Natural killer cell treated with Interleukin-12 subunit alpha and Interleukin-12 subunit beta and Interleukin-15 and Interleukin-18, amount 100 ng/mL, for 72 hours (primary cell): ENCODE results near the gene BDP1. TPM values are rescaled to one million over a fixed set of nuclear protein-coding genes. Genes with fewer than 3 reads are reported as not detected.
"Not testable (repeated sequence)": the region's sequence is repeated elsewhere in the genome, so short reads cannot be mapped to it uniquely, and the experiment has no call there.

Experiments
- ATAC-seq, 2 donors: fragments of 150-1000 bp; cut with Tn5 transposase in 1 of 2; sonication (Bioruptor Pico), chemical (Tn5 transposase) in 1 of 2; 2 replicates each; pipeline ENCODE4 v1.10.0; 2021
- DNase-seq: peaks from one replicate; pipeline ENCODE4 v3.0.0; 2022; ENCODE audit warnings: low spot score
- H3K27ac Mint-ChIP-seq, 2 donors: 1 replicate in 1 of 2; 2 replicates in 1 of 2; pipeline ENCODE4 v1.8.0; 2022; ENCODE audit warnings: mixed read lengths in 2 of 2, mild to moderate bottlenecking in 1 of 2, moderate library complexity in 1 of 2
- H3K27me3 Mint-ChIP-seq, 2 donors: 1 replicate in 1 of 2; 2 replicates in 1 of 2; pipeline ENCODE4 v1.8.0; 2022; ENCODE audit warnings: mixed read lengths in 2 of 2
- H3K36me3 Mint-ChIP-seq: one replicate; pipeline ENCODE4 v1.8.0; 2022; ENCODE audit warnings: mixed read lengths
- H3K4me1 Mint-ChIP-seq, 2 donors: 1 replicate in 1 of 2; 2 replicates in 1 of 2; pipeline ENCODE4 v1.8.0; 2022; ENCODE audit warnings: low read depth in 2 of 2, mixed read lengths in 2 of 2, mild to moderate bottlenecking in 1 of 2
- H3K4me3 Mint-ChIP-seq: one replicate; pipeline ENCODE4 v1.8.0; 2022; ENCODE audit warnings: mixed read lengths
- H3K9me3 Mint-ChIP-seq: 2 replicates; pipeline ENCODE4 v1.8.0; 2022; ENCODE audit warnings: mixed read lengths
- total RNA-seq, 2 donors: library from RNA; stranded (reverse); gene quantifications; one replicate each; pipeline ENCODE4 v1.2.3, GENCODE V29; 2022

Gene BDP1
- total RNA-seq, 2 donors from 2014 or later: 32.1 to 52.4 TPM

- ATAC-seq (no peak), DNase-seq (no peak)
- Mint-ChIP-seq H3K4me1 (peaks cover 3 to 6% of the 10 kb centered on the region in 2 donors), H3K27ac (no peak overlapping the region), H3K4me3 (no peak overlapping the region), H3K36me3 (peaks cover 36% of the 10 kb centered on the region), H3K9me3 (no peaks in the 10 kb centered on the region), H3K27me3 (no peaks in the 10 kb centered on the region)
Measured at GRCh38 chr5:71492817-71493615, 37.6 kb downstream of the BDP1 start.

DNA sequence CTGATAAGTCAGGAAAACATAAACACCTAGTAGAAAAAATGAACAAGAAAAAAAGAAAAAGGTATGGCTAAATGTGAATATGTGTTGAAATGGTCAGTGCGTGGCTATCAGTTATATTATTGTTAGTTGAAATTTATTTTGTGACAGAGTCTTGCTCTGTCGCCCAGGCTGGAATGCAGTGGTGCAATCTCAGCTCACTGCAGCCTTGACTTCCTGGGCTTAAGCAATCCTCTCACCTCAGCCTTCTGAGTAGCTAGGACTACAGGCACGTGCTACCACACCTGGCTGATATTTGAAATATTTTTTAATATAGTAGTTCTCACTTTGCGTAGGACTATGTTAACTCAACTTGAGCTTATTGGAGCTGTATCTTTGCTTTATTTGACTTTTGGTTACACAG, 38.8 kb downstream of the BDP1 start:
- H3K27ac Mint-ChIP-seq, H3K4me1 Mint-ChIP-seq, H3K4me3 Mint-ChIP-seq, DNase-seq, ATAC-seq, H3K9me3 Mint-ChIP-seq, H3K27me3 Mint-ChIP-seq: not testable (repeated sequence)
- peaks cover 34% of the 10 kb centered on the region for H3K36me3 Mint-ChIP-seq

DNA sequence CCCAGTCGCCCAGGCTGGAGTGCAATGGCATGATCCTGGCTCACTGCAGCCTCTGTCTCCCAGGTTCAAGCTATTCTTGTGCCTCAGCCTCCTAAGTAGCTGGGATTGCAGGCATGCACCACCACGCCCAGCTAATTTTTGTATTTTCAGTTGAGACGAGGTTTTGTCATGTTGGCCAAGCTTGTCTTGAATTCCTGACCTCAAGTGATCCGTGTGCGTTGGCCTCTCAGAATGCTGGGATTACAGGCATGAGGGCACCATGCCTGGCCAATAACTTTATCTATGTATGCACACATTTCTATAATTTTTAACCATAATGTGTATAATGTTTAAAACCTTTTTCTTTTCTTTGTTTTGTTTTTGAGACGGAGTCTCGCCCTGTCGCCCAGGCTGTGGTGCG, 43.3 kb downstream of the BDP1 start:
- H3K4me3 Mint-ChIP-seq, H3K4me1 Mint-ChIP-seq, H3K9me3 Mint-ChIP-seq, H3K27me3 Mint-ChIP-seq, ATAC-seq, H3K27ac Mint-ChIP-seq, DNase-seq: not testable (repeated sequence)
- peaks cover 12% of the 10 kb centered on the region for H3K36me3 Mint-ChIP-seq

- no peak overlapping the region for H3K4me3 Mint-ChIP-seq
- peaks cover 12% of the 10 kb centered on the region for H3K36me3 Mint-ChIP-seq
- H3K9me3 Mint-ChIP-seq: no peaks in the 10 kb centered on the region
- H3K4me1 Mint-ChIP-seq: no peaks in the 10 kb centered on the region
- H3K27me3 Mint-ChIP-seq: no peaks in the 10 kb centered on the region
- H3K27ac Mint-ChIP-seq: no peak overlapping the region
- no peak for ATAC-seq
- DNase-seq: no peak
Measured at GRCh38 chr5:71503536-71503935, 48.1 kb downstream of the BDP1 start.

DNA sequence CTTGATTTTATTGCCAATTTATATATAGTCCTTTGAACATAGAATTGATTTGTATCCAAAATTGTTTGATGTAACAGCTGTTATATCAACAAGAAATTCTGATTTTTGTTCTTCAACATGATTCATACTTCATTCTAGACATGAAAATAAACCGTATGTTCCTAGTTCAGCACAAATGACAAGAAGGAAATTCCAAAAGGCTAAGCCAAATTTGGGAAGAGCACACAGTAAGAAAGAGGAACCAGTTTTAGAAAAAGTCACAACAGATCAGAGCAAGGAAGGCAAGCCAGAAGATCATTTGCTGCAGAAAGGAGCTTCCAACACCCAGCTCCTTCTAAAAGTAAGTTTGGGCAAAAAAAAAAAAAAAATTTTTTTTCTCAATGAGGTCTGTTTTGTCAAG, 66.7 kb downstream of the BDP1 start:
- Mint-ChIP-seq H3K36me3 (peaks cover 28% of the 10 kb centered on the region), H3K4me1 (no peaks in the 10 kb centered on the region), H3K9me3 (no peaks in the 10 kb centered on the region), H3K4me3 (no peak overlapping the region), H3K27me3 (no peaks in the 10 kb centered on the region), H3K27ac (no peak overlapping the region)
- DNase-seq (no peak), ATAC-seq (no peak)

DNA sequence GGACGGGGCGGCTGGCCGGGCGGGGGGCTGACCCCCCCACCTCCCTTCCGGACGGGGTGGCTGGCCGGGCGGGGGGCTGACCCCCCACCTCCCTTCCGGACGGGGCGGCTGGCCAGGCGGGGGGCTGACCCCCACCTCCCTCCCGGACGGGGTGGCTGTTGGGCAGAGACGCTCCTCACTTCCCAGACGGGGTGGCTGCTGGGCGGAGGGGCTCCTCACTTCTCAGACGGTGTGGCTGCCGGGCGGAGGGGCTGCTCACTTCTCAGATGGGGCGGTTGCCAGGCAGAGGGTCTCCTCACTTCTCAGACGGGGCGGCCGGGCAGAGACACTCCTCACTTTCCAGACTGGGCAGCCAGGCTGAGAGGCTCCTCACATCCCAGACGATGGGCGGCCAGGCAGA, 70.2 kb downstream of the BDP1 start:
- not testable (repeated sequence) for H3K4me1 Mint-ChIP-seq, H3K27ac Mint-ChIP-seq

GRCh38 chr5:71528206-71528605, 72.8 kb downstream of the BDP1 start:
- H3K27ac Mint-ChIP-seq: no peak overlapping the region
- peaks cover 17% of the 10 kb centered on the region for H3K36me3 Mint-ChIP-seq
- H3K27me3 Mint-ChIP-seq: no peaks in the 10 kb centered on the region

More for the DNA sequence above, 70.2 kb downstream of the BDP1 start:
- not testable (repeated sequence) for DNase-seq, H3K4me3 Mint-ChIP-seq, H3K9me3 Mint-ChIP-seq, H3K27me3 Mint-ChIP-seq, ATAC-seq
- H3K36me3 Mint-ChIP-seq: peaks cover 21% of the 10 kb centered on the region

GRCh38 chr5:71529682-71530081, 74.2 kb downstream of the BDP1 start:
- H3K36me3 Mint-ChIP-seq: peaks cover 15% of the 10 kb centered on the region
- no peaks in the 10 kb centered on the region for H3K9me3 Mint-ChIP-seq
- peaks cover 12 to 17% of the 10 kb centered on the region in 2 donors for H3K4me1 Mint-ChIP-seq
- DNase-seq: no peak
- no peaks in the 10 kb centered on the region for H3K27me3 Mint-ChIP-seq
- H3K4me3 Mint-ChIP-seq: no peak overlapping the region
- ATAC-seq: no peak
- H3K27ac Mint-ChIP-seq: no peak overlapping the region

More at GRCh38 chr5:71528206-71528605, 72.8 kb downstream of the BDP1 start:
- Mint-ChIP-seq H3K4me1 (peaks cover 3 to 4% of the 10 kb centered on the region in 2 donors), H3K4me3 (no peak overlapping the region), H3K9me3 (no peaks in the 10 kb centered on the region)
- no peak for ATAC-seq
- DNase-seq: no peak

DNA sequence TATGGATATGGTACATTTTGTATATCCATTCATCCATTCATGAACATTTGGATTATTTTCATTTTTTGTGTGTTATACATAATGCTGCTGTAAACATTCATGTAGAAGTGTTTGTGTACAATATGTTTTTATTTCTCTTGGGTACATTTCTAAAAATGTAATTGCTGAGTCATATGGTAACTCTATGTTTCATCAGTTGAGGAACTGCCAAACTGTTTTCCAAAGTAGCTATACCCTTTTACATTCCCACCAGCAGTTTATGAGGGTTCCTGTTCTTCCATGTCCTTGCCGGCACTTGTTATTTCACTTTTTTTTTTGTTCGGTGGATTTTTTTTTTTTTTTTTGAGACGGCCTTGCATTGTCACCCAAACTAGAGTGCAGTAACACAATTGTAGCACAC, 77.7 kb downstream of the BDP1 start:
- Mint-ChIP-seq H3K4me1 (peaks cover 12 to 24% of the 10 kb centered on the region in 2 donors), H3K36me3 (peaks cover 23% of the 10 kb centered on the region), H3K4me3 (no peak overlapping the region), H3K27me3 (no peaks in the 10 kb centered on the region), H3K9me3 (no peaks in the 10 kb centered on the region), H3K27ac (peak overlapping the region; percentile 24 to 52)
- ATAC-seq: no peak
- DNase-seq: no peak

DNA sequence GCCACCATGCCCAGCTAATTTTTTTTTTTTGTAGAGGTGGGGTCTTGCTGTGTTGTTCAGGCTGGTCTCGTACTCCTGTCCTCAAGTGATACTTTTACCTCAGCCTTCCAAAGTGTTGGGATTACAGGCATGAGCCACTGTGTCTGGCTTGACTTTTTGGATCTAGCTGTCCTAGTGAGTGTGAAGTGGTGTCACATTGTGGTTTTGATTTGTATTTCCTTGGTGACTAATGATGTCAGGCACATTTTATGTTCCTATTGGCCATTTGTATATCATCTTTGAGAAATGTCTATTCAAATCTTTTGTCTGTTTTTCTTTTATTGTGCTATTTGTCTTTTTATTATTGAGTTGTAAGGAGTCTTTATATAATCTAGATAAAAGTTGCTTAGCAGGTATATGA, 78.2 kb downstream of the BDP1 start:
- peak; percentile 80 to 82 for ATAC-seq
- H3K4me3 Mint-ChIP-seq: no peak overlapping the region
- peaks cover 12 to 24% of the 10 kb centered on the region in 2 donors for H3K4me1 Mint-ChIP-seq
- no peaks in the 10 kb centered on the region for H3K27me3 Mint-ChIP-seq
- H3K27ac Mint-ChIP-seq: peak overlapping the region; percentile 24 to 52
- H3K9me3 Mint-ChIP-seq: no peaks in the 10 kb centered on the region
- H3K36me3 Mint-ChIP-seq: peaks cover 27% of the 10 kb centered on the region
- no peak for DNase-seq

DNA sequence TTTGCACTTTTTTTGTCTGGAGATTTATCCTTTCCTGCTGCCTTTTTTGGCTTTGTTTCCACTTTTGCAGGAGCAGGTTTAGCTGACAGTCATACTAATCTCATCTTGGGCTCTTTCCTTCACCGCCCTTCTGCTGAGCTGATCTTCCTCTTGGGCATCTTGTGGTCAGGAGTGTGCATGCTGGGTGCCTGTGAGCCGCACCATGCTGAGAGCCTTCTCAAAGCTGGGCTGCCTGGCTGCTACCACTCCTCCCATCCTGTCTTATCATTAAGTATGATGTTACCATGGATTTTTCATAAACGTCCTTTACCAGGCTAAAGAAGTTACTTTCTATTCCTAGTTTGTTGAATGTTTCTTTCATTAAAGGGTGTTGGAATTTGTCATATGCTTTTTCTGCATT, 82.2 kb downstream of the BDP1 start:
- Mint-ChIP-seq H3K4me3 (no peak overlapping the region), H3K27me3 (no peaks in the 10 kb centered on the region), H3K4me1 (peaks cover 12 to 24% of the 10 kb centered on the region in 2 donors), H3K36me3 (peaks cover 41% of the 10 kb centered on the region), H3K27ac (no peak overlapping the region), H3K9me3 (no peaks in the 10 kb centered on the region)
- DNase-seq (no peak), ATAC-seq (no peak)

- ATAC-seq, H3K27me3 Mint-ChIP-seq, H3K4me1 Mint-ChIP-seq, H3K9me3 Mint-ChIP-seq, H3K27ac Mint-ChIP-seq, H3K4me3 Mint-ChIP-seq, DNase-seq: not testable (repeated sequence)
- peaks cover 14% of the 10 kb centered on the region for H3K36me3 Mint-ChIP-seq
Measured at GRCh38 chr5:71550885-71551284, 95.4 kb downstream of the BDP1 start.

DNA sequence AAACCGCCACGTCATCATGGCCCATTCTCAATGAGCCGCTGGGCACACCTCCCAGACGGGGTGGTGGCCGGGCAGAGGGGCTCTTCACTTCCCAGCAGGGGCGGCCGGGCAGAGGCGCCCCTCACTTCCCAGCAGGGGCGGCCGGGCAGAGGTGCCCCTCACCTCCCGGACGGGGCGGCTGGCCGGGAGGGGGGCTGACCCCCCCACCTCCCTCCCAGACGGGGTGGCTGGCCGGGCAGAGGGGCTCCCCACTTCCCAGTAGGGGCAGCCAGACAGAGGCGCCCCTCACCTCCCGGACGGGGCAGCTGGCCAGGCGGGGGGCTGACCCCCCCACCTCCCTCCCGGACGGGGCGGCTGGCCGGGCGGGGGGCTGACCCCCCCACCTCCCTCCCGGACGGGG, 96.1 kb downstream of the BDP1 start:
- not testable (repeated sequence) for ATAC-seq, DNase-seq, H3K27ac Mint-ChIP-seq, H3K9me3 Mint-ChIP-seq, H3K4me1 Mint-ChIP-seq, H3K4me3 Mint-ChIP-seq, H3K27me3 Mint-ChIP-seq
- peaks cover 14% of the 10 kb centered on the region for H3K36me3 Mint-ChIP-seq

DNA sequence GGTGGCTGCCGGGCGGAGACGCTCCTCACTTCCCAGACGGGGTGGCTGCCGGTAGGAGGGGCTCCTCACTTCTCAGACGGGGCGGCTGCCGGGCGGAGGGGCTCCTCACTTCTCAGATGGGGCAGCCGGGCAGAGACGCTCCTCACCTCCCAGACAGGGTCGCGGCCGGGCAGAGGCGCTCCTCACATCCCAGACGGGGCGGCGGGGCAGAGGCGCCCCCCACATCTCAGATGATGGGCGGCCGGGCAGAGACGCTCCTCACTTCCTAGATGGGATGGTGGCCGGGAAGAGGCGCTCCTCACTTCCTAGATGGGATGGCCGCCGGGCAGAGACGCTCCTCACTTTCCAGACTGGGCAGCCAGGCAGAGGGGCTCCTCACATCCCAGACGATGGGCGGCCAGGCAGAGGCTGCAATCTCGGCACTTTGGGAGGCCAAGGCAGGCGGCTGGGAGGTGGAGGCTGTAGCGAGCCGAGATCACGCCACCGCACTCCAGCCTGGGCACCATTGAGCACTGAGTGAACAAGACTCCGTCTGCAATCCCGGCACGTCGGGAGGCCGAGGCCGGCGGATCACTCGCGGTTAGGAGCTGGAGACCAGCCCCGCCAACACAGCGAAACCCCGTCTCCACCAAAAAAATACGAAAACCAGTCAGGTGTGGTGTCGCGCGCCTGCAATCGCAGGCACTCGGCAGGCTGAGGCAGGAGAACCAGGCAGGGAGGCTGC, 96.7 kb downstream of the BDP1 start:
- H3K4me3 Mint-ChIP-seq, DNase-seq, H3K4me1 Mint-ChIP-seq, H3K27me3 Mint-ChIP-seq, H3K9me3 Mint-ChIP-seq, ATAC-seq: not testable (repeated sequence)
- peaks cover 14% of the 10 kb centered on the region for H3K36me3 Mint-ChIP-seq
- peak overlapping the region in 1 of 2 donors; percentile 75 for H3K27ac Mint-ChIP-seq
